OCI-M2 (cell line): Measurements from ENCODE around the gene TMEM179.
"Not testable (repeated sequence)": the region's sequence is repeated elsewhere in the genome, so short reads cannot be mapped to it uniquely, and the experiment has no call there.

Experiments used
- DNase-seq: peaks from one replicate; lab custom pipeline; 2025; ENCODE audit not compliant: unreplicated experiment; lab: John Stamatoyannopoulos, UW

TMEM179 gene

DNA sequence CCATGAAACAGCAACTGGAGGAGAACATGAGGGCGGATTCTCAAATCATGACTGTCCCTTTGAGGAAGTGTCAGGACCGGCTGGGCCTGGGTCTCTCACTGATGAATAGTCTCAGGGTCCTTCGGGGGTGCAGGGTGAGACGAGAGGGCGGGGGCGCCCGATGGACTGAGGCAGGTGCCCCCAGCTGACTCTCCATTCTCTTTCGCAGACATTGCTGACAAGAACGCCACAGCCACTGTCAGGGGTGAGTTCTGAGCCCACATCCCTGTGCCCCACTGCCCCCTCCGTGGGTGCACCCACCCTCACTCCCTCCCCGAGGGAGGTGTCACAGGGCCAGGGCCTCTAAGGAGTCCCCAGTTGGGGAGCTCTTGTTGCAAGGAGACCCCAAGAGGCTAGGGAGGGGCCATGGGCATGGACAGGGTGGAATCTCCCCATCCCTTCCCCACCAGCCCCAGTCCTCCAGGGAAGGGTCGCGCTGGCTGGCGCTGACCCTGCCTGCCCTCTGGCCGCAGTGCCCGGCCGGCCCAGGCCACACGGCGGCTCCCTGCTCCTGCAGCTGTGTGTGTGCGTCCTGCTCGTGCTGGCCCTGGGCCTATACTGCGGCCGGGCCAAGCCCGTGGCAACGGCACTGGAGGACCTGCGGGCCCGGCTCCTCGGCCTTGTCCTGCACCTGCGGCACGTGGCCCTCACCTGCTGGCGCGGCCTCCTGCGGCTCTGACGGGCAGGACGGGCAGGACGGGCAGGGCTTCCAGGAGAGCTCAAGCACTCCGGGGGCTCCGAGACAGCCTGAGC lies 16.3 kb downstream of the TMEM179 start:
- no peak for DNase-seq

DNA sequence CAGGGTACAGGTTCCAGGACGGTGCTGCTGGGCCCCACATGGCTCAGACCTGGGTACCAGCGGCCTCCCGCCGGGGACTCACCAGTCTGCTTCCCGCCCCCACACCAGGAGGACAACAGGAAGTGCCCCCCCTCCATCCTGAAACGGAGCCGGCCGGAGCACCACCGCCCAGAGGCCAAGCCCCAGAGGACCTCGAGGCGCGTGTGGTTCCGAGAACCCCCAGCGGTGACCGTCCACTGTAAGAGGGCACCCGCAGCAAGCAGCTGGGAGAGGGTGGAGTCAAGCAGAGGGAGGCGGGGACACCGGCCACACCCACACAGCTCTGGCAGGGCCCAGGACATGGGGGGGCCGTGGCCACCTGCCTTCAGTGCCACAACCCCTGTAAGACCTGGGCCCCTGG lies 16.9 kb downstream of the TMEM179 start:
- no peak for DNase-seq

DNA sequence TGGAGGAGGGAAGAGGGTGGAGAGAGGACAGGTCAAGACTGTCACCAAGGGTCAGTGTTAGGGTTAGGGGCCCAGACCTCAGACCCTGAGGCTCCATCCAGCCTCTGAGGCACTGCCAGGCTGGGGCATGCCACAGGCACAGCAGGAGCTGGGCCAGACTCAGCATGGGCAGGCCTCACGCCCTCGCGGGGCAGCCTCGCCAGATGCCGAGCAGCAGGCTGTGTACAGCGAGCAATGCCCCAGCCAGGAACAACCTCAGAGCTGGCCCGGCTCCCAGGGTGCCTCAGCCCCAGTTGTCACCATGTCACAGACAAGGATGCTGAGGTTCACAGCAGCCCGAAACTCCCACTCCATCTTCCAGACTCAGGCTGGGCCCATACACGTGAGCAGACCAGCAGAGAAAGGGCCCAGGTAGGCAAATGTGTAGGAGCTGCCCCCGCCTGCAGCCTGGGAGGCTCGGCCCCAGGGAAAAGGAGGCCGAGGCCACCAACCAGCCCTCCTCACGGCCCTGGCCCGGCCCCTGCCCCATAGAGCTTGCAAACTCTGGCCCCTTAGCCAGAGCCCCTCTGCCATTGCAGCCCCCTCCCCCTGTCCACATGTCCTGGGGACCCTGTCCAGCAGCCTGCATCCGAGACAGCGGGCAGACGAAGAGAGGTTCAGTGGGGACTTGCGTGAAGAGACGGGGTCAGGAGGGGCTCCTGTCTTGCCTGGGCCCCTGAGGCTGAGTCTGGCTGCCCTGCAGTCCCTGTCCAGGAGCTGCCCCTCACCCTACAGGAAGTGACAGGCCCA lies 17.5 kb downstream of the TMEM179 start:
- no peak for DNase-seq

DNA sequence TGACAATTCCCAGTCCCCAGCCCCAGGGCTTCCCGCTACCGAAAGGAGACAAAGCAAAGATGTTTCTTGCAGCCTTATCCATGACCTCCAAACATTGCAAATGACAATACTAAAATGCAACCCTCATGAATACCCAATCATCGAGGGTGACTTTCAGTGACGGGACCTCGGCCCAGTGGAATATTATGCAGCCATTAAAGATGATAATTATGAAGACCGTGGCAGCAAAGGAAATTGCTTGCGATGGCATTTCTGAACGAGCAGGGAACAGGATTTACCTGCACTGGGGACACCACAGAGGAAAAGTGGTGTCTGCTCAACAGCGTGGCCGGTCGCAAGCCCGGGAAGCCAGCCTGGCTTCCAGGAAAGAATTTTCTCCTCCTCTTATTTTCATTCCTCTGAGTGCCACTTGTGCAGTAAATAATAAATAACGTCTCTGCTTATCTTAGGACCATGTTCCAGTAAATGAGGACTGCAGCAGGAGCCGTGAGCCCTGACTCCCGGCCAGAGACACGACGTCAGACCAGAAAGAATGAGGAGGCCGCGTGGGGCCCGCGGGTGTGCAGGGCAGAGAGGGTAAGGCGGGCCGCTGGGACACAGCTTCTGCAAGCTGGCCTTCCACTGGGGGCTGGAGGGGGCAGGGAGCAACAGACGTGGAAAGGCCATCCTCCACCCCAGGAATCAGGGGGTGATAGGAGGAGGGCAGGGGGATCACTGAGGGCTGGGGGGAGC lies 18.4 kb downstream of the TMEM179 start:
- DNase-seq: no peak

DNA sequence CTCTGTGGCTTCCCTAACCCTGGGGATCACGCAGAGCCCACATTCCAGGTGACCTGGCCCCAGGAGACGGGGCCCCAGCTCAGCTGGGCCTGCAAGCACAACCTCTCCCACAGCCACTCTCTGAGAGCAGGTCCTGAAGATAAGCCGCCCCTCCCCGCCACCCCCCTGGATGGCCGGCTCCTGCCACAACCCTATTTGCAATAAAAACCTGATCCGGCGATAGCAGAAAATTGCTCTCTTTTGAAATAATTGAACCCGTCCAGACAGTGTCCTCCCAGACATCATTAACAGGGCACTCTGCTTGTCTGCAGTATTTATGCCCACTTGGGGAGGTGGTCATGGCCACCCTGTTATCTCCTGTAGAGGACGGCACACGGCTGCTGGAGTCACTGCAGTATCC lies 20.0 kb downstream of the TMEM179 start:
- DNase-seq: no peak

DNA sequence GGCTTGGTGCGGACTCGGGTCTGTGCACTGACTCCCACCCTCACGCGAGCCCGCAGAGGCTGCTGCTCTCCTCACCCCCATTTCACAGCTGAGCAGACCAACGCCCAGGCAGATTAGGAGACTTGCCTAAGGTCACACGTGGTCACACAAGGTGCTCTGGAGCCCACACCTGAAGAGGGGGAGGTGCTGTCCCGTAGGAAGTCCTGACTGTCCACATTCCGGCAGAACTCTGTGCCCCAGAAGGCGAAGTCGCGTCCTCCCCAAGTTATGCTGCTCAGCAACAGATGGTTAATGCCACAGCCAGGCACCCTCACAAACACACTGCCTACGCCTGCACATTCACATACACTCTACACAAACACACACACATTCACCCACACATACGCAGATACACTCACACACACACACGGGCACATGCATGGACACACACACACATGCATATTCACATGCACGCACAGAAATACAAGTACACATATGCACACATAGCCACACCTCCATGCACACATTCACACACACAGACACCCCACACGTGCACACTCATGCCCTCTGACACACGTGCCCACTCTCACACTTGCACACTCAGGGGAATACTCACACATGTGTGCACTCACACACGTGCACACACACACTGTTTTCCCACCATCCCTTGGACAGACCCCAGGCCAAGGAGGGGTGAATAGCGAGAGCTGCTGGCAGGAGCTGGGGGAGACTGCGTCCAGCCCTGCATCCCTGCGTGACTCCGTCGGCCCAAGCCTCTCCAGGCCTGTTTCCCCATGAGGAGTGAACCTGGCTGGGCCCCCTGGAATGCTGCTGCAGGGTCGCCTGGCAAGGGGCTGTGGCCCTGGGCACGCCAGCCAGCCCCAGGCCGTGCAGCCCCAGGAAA lies 20.9 kb downstream of the TMEM179 start:
- no peak for DNase-seq

DNA sequence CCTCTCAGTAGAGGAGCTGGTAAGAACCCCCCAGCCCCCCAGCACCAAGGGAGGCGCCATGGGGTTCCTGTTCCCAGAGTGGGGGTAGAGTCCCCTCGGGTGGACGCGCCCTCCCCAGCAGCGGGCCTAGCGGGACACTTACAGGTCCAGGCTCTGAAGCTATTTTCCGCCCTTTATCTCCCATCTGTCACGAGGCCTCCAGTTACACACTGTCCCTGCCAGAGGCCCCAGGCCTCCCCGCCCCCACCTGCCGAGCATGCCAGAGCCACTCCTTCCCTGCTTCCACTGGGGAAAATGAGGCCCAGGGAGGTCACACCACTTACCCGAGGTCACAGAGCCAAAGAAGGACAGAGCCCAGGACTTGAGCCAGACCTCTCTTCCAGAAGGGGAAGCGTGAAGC lies 21.9 kb downstream of the TMEM179 start:
- DNase-seq: no peak

DNA sequence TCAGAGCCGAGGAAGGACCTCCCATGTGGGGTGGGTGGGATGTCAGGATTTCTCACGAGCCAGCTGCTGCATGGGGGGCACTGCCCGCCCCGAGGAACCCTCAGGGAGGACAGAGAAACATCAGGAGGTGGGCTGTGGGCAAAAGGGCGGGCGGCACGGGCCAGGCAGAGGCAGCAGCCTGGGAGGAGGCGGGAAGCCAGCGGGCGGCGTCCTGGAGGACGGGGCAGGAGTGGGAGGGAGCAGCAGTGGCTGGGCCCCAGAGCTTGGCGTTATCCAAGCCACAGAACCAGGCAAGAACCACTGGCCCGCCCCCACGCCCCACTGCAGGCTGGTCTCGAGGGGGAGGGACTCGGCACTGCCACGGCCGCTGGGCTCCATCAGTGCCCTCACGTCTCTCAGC lies 22.6 kb downstream of the TMEM179 start:
- no peak for DNase-seq

DNA sequence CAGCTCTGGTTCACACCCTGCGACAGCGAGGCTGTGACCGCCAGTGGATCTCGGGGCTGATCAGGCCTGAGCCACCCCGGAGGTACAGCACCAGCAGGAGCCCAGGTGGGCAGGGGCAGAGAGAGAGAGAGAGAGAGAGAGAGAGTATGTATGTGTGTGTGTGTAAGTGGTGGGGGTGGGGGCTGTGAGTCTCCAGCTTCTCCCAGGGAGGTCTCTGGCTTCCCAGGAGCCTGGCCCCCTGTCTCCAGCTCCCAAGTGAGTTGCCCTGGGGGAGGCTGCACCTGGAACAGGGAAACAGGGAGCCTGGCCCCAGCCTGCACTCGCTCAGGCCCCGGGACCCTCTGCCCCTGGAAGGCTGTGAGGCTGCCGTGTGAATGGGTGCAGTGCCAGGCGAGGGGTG lies 23.1 kb downstream of the TMEM179 start:
- no peak for DNase-seq

DNA sequence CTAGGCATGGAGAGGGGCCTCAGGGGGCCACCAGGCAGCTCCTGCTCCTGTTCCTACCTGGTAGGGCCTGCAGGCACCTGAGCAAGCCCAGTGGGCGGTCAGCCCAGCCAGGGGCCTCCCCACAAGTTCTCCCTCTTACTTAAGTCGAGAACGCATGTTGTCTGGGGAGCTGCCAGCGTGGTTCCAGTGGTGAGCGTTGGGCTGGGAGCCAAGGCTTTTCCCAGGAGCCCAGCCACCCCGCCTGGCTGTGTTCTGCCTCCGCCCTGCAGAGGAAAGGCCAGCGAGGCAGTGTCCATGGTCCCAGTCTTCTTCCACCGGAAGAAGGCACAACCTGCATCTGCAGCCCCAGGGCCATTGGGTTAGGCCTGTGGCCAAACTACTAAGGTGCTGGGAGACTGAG lies 23.6 kb downstream of the TMEM179 start:
- no peak for DNase-seq

DNA sequence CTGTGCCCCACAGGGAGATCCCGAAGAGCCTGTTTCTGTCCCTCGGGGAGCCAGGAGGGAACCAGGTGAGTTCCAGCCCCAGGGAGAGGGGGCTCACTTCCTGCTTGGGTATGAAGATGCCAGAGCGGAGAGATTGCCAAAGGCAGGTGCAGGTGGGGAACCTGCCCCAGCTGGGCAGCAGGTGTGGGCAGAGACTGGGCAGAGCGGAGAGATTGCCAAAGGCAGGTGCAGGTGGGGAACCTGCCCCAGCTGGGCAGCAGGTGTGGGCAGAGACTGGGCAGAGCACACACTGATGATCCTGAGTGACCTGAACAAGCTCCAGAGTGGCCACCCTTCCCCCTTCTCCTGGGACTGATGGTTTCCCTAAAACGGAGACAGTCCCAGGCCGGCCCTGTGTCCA lies 24.6 kb downstream of the TMEM179 start:
- DNase-seq: not testable (repeated sequence)

DNA sequence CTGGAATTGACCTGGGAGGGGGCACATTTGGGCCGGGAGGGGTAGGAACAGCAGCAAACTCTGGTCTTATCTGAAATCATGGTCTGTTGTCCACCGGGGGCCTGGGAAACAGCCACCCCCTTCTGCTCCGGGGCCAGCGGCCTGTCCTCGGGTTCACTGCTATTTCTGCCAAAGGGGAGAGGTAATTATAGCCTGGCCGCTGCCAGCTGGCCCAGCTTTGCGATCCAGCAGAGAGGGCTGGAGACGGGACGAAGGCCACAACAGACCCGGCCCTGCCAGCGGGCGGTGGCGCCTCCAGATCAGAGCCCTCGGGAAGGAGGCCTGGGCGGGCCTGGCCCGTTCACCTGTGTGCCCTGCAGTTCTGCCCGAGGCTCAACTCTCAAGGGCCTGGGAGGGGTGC lies 25.1 kb downstream of the TMEM179 start, which contains the start of gene C14orf180:
TSS of gene C14orf180 (plus strand) at position 258 of the 400 bp plus-strand sequence. CDS start 6,667 bp downstream, outside the sequence.
- no peak for DNase-seq

DNA sequence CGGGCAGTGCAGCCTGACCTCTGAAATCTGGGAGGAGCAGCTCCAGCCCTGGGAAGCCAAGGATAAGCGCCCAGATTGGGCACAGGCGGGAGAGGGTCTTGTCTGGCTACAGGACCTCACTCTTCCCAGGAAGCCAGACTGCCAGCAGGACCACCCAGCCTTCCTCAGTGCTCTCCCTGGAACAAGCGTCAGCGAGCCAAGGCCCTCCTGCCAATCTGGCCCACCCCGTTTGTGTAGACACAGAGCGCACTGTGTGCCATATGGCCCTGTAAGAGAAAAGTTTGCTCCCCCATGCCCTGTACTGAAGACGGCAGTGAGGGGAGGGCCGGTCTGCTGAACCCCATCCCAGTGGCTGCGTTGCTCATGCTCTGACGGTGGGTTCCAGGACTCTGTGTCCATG lies 26.3 kb downstream of the TMEM179 start:
- no peak for DNase-seq

DNA sequence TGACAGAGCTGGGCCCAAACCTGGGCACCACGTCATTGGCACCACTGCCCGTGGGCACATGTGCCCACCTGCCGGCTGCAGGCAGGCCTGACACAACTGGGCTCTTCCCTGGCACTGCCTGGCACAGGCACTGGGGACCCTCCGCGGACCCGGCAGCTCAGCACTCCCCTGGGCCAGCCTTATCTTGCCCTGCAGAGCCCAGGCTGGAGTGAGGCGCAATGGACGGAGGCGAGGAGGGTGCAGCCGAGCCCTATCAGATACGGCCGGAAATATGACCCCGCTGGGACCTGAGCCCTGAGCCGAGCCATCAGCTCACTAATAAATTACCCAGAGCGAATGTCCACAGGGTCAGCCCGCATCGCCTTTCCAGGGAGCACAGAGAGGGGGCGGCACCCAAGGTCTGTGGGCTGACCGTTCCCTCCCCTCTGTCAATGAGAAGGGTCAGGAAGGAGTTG lies 26.7 kb downstream of the TMEM179 start:
- DNase-seq: no peak

DNA sequence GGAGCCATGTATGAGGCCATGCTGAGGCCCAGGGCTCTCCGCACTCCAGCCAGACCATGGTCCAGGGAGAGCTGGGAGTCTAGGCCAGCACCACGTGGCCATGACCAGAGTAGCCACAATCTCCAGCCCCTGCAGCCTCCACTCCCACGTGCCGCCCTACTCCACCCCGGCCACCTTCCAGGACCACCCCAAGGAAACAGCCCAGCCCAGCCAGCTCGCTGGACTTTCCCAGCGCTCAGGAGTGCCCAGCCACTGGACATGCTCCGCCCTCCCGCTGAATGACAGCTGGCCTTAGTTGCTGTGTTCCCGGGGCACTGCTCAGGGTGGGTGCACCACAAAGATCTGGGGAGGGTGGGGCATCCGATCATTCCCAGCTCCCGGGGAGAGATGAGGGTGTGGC lies 27.1 kb downstream of the TMEM179 start:
- no peak for DNase-seq

DNA sequence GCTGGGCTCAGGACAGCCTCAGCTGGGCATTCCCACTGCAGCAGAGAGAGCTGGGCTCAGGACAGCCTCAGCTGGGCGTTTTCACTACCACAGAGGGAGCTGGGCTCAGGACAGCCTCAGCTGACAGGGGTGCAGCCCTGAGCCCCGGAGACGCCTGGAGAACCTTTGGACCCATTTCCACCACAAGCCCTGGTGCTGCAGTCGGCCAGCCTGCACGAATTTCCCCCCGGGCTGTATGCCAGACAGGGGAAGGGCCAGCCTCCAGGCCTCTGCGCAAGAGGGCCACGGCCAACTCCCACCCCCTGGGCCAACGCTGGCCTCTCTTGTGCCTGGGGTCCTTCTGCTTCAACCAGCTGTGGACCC lies 27.6 kb downstream of the TMEM179 start:
- DNase-seq: no peak

DNA sequence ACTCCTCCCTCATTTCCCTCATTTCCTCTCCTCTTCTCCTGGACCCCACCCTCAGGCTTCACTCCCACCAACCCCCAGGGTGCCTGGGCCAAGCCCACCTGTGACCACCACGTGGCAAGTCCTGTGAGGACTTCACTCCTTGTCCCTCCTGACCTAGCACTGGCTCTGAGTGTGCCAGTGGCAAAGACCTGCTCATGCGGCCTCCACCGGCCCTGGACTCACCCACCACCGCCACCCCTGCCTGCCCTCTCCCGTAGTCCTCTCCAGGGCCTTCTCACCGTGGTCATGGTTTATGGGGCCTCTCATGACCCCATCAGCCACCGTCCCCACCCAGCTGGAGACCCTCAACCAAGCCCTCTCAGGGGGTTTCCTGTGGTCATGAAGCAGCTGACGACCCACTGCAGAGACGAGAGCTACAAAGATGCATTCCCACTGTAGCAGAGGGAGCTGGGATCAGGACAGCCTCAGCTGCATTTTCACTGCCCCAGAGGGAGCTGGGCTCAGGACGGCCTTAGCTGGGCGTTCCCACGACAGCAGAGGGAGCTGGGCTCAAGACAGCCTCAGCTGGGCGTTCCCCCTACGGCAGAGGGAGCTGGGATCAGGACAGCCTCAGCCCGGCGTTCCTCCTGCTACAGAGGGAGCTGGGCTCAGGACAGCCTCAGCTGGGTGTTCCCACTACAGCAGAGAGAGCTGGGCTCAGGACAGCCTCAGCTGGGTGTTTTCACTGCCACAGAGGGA lies 28.2 kb downstream of the TMEM179 start:
- no peak for DNase-seq

DNA sequence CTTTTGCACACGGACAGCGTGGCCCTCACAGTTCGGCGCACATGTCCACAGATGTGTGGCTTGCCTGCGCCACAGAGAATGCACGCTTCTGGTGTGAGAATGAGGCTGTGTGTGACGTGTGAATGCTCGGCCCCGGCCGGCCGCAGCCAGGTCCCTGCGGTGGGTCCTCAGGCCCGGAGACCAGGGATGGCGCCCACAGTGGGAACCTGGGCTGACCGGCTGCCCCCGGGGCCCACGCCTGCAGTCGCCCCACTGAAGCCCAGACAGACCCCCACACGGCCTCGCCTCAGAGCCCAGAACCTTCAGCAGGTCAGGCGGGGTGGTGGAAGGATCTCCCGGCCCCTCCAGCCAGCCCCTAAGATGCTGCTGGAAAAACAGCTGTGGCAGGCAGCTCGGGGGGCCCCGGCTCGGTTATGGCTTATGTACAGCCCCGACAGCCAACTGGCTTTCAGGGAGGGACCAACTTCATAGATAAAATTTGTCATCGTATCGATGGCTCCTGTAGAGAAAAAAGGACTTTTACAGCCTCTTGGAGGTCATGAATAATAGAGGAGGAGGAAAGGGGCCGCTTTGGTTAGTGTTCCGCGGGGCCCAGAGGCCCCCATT lies 29.5 kb downstream of the TMEM179 start:
- no peak for DNase-seq

DNA sequence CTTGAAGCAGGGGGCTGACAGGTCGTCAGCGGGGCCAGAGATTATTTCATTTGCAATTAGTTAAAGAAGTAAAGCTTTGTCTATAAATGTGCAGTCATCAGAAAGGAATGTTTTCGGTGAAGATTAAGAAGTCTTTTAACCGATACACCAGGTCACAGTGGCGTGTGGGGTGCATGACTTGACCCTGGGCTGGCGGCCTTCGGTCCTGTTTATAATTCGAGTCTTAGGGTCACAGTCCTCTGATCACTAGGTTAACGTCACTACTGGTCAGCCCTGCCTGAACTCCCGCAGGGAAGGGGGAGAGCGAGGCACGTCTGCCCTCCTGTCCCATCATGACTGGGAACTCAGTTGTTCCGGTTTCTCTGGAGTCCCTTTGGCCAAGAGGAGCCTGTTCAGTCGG lies 30.0 kb downstream of the TMEM179 start:
- no peak for DNase-seq

DNA sequence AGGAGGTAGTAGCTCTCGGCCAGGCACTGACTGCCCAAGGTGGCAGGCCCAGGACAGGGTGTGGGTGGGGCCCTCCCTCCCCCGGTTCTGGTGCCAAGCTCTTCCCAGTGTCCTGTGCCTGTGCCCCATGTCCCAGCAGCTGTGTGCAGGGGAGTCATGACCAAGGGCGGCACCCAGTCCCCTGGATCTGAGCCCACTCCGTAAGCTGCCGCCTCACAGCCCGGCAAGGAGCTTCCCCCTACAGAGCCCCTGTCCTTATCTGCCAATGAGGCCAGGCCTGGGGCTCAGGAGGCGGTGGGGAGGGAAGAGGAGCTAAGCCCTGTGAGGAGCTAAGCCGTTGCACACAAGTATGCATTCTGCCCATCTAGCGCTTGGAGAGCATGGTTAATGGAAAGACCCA lies 30.6 kb downstream of the TMEM179 start:
- no peak for DNase-seq
